Lung (tissue), 12 donors: Measurements from ENCODE around the gene PEG3. TPM values are rescaled to one million over a fixed set of nuclear protein-coding genes. Genes with fewer than 3 reads are reported as not detected.

ENCODE experiments used
- ATAC-seq: fragments of 200-7000 bp; cut with Tn5 transposase; one replicate; pipeline ENCODE4 v1.9.1; 2020; ENCODE audit warnings: moderate number of reproducible peaks; ENCODE audit not compliant: insufficient read depth, low FRiP score
- DNase-seq, 3 donors: peaks; one replicate each; pipeline ENCODE4 v3.0.0-alpha.2; 2013 to 2017
- H3K27ac ChIP-seq, 2 donors: one replicate each; pipeline ENCODE4 v1.5.1; 2013; ENCODE audit warnings: mild to moderate bottlenecking in 2 of 2, moderate library complexity in 2 of 2, control low read depth in 1 of 2, inconsistent platforms in 1 of 2, low read depth in 1 of 2, low read length in 1 of 2
- H3K27me3 ChIP-seq, 3 donors: one replicate each; pipeline ENCODE4 v1.5.1; 2013; ENCODE audit warnings: low read length in 2 of 3; ENCODE audit not compliant: control insufficient read depth in 3 of 3, insufficient read depth in 3 of 3
- H3K36me3 ChIP-seq, 4 donors: one replicate each; pipeline ENCODE4 v1.5.1; 2013; ENCODE audit warnings: low read length in 4 of 4, mild to moderate bottlenecking in 1 of 4, moderate library complexity in 1 of 4; ENCODE audit not compliant: control insufficient read depth in 4 of 4, insufficient read depth in 4 of 4
- H3K4me1 ChIP-seq, 5 donors: one replicate each; pipeline ENCODE4 v1.5.1; 2013; ENCODE audit warnings: low read length in 5 of 5, mild to moderate bottlenecking in 2 of 5, moderate library complexity in 1 of 5; ENCODE audit not compliant: control insufficient read depth in 5 of 5, insufficient read depth in 5 of 5
- H3K4me3 ChIP-seq: one replicate; pipeline ENCODE4 v1.5.1; 2013; ENCODE audit warnings: mild to moderate bottlenecking, control low read depth, moderate library complexity
- H3K9ac ChIP-seq, 2 donors: one replicate each; pipeline ENCODE4 v1.5.1; 2013; ENCODE audit warnings: low read length in 2 of 2, control low read depth in 1 of 2; ENCODE audit not compliant: insufficient read depth in 1 of 2
- H3K9me3 ChIP-seq, 4 donors: one replicate each; pipeline ENCODE4 v1.5.1; 2013; ENCODE audit warnings: low read length in 3 of 4, mild to moderate bottlenecking in 1 of 4, moderate library complexity in 1 of 4; ENCODE audit not compliant: control insufficient read depth in 4 of 4, insufficient read depth in 3 of 4
- WGBS, 2 donors: extraction: QIAGEN DNeasy Blood & Tissue Kit; methylation state at CpG; one replicate each; pipeline ENCODE4 v1.1.7; 2013; 5-methylcytosine and 5-hydroxymethylcytosine counted together
- polyA plus RNA-seq, 2 donors: library from polyadenylated mRNA; stranded (reverse); fragments of 200-250 nt; gene quantifications; one replicate each; pipeline ENCODE4 v1.2.1, GENCODE V29; 2013
- total RNA-seq, 2 donors: library from RNA; depleted of rRNA in 1 of 2; stranded (reverse); fragments of >200 nt in 1 of 2; gene quantifications; one replicate each; pipeline ENCODE4 v1.2.1, GENCODE V29; 2014 to 2021
- TF ChIP-seq, protein P1 (sequence below): IDR thresholded peaks from 2 replicates; pipeline ENCODE4 v1.5.1; 2012; ENCODE audit warnings: mild to moderate bottlenecking; ENCODE audit errors: control extremely low read depth, extremely low read depth
- donor health status: control.
- donor health status: control.
- donor health status: Bipolar disorder and iron deficiency.
- donor health status: healthy.
- donor health status: DM: yes; HTN: yes; CAD: no.

Gene PEG3
- total and polyA plus RNA-seq, 4 donors, result 0.63 to 35.8 (median 3.2) TPM

DNA sequence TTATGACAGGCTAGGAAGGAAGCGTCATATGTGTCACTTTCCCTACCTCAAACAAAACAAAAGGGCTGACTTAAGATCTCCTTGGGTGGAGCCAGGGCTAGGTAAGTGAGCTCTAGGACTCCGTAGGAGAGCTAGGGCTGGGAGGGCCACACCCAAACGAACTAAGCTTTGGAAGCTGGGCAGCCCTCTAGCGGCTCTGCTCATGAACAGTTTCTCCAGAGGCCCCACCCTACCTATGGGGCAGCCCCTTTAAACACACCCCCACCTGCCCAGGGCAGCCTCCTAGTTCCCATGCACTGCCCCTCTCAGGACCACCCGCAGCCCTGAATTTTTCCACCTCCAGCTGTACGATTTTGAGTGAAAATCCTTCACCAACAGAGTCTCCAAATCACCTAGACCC lies 3.5 kb downstream of the PEG3 start:
- Histone ChIP-seq H3K27ac (peak overlapping the region in 1 of 2 donors; percentile 40), H3K4me3 (no peak overlapping the region), H3K4me1 (peaks cover 0 to 2% (median 0%) of the 10 kb centered on the region in 5 donors), H3K9ac (no peak overlapping the region), H3K27me3 (no peaks in the 10 kb centered on the region), H3K36me3 (peaks cover 0 to 3% (median 0%) of the 10 kb centered on the region in 4 donors), H3K9me3 (peaks cover 0 to 38% (median 0%) of the 10 kb centered on the region in 4 donors)
- WGBS, 2 donors, result 39% methylated on average over 6 of the region's 6 CpGs
- DNase-seq, result peak in 1 of 3 donors; percentile 6
- ATAC-seq, result no peak
- TF ChIP-seq, protein P1, sequence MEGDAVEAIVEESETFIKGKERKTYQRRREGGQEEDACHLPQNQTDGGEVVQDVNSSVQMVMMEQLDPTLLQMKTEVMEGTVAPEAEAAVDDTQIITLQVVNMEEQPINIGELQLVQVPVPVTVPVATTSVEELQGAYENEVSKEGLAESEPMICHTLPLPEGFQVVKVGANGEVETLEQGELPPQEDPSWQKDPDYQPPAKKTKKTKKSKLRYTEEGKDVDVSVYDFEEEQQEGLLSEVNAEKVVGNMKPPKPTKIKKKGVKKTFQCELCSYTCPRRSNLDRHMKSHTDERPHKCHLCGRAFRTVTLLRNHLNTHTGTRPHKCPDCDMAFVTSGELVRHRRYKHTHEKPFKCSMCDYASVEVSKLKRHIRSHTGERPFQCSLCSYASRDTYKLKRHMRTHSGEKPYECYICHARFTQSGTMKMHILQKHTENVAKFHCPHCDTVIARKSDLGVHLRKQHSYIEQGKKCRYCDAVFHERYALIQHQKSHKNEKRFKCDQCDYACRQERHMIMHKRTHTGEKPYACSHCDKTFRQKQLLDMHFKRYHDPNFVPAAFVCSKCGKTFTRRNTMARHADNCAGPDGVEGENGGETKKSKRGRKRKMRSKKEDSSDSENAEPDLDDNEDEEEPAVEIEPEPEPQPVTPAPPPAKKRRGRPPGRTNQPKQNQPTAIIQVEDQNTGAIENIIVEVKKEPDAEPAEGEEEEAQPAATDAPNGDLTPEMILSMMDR, result no peak

GRCh38 chr19:56836059-56836458 lies 4.5 kb downstream of the PEG3 start:
- no peak overlapping the region for H3K27ac ChIP-seq

DNA sequence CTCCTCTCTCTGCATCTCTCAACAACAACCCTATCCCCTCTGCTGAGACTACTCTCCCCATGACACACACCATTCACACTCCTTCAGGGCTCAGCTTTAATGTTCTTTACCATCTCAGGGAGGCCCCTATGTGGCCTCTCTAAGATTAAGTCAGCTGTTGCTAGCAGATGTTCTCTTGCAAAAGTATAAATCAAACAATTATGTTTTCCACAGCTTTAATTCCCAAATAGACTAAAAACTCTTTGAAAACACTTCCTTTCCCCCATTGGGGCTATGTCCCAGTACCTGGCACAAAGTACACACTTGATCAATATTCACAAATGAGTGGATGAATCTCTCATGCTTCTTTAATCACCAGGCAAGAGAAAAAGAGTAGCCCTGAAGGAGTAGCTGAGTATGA lies 5.1 kb downstream of the PEG3 start:
- H3K27me3 ChIP-seq, result no peaks in the 10 kb centered on the region
- peaks cover 0 to 2% (median 0%) of the 10 kb centered on the region in 5 donors for H3K4me1 ChIP-seq
- DNase-seq, result no peak
- H3K9ac ChIP-seq, result no peak overlapping the region
- ATAC-seq, result no peak
- H3K4me3 ChIP-seq, result no peak overlapping the region
- TF ChIP-seq, protein P1, result no peak
- H3K36me3 ChIP-seq, result peaks cover 0 to 3% (median 0%) of the 10 kb centered on the region in 4 donors
- H3K9me3 ChIP-seq, result peaks cover 0 to 35% (median 0%) of the 10 kb centered on the region in 4 donors
- no peak overlapping the region for H3K27ac ChIP-seq

More at GRCh38 chr19:56836059-56836458, 4.5 kb downstream of the PEG3 start:
- ATAC-seq, result no peak
- TF ChIP-seq, protein P1, result no peak
- Histone ChIP-seq H3K9me3 (peaks cover 0 to 38% (median 0%) of the 10 kb centered on the region in 4 donors), H3K9ac (no peak overlapping the region), H3K36me3 (peaks cover 0 to 3% (median 0%) of the 10 kb centered on the region in 4 donors), H3K27me3 (no peaks in the 10 kb centered on the region), H3K4me3 (no peak overlapping the region), H3K4me1 (peaks cover 0 to 2% (median 0%) of the 10 kb centered on the region in 5 donors)
- no peak for DNase-seq
- WGBS, 2 donors, result 83 to 86% methylated on average over 9 of the region's 9 CpGs
